CD4-positive, alpha-beta T cell treated with Interleukin-12 subunit alpha and Interleukin-12 subunit beta, for 1 hour (primary cell): ENCODE measurements around the gene GPR21.

Experiments used
- DNase-seq: peaks from one replicate; pipeline ENCODE4 v3.0.0-alpha.2; 2020

Gene GPR21

GRCh38 chr9:123067136-123067535, 33.7 kb downstream of the GPR21 start:
- DNase-seq: no peak

GRCh38 chr9:123069010-123069481, 35.6 kb downstream of the GPR21 start:
- DNase-seq: no peak

- DNase-seq: no peak
Measured at GRCh38 chr9:123070198-123070597, 36.7 kb downstream of the GPR21 start.

GRCh38 chr9:123072407-123072995, 39.0 kb downstream of the GPR21 start:
- DNase-seq: no peak

- DNase-seq: no peak
Measured at GRCh38 chr9:123073441-123073840, 40.0 kb downstream of the GPR21 start.

- no peak for DNase-seq
Measured at GRCh38 chr9:123073991-123074422, 40.5 kb downstream of the GPR21 start.

GRCh38 chr9:123074628-123075027, 41.2 kb downstream of the GPR21 start:
- no peak for DNase-seq

- no peak for DNase-seq
Measured at GRCh38 chr9:123080444-123080843, 47.0 kb downstream of the GPR21 start.

- DNase-seq: peak; percentile 30
Measured at GRCh38 chr9:123081824-123082223, 48.4 kb downstream of the GPR21 start.

GRCh38 chr9:123083680-123084079, 50.2 kb downstream of the GPR21 start:
- no peak for DNase-seq

- DNase-seq: no peak
Measured at GRCh38 chr9:123084256-123084655, 50.8 kb downstream of the GPR21 start.
